Measurements from ENCODE around the gene F2RL3. TPM values are rescaled to one million over a fixed set of nuclear protein-coding genes. Genes with fewer than 3 reads are reported as not detected.

F2RL3 gene
- total and polyA plus RNA-seq, 9 of the 15 experiments (the other 6 are each of a cell fraction or from before 2014, with no cell fraction given) = 1.4 to 27.6 (median 11.9) TPM

DNA sequence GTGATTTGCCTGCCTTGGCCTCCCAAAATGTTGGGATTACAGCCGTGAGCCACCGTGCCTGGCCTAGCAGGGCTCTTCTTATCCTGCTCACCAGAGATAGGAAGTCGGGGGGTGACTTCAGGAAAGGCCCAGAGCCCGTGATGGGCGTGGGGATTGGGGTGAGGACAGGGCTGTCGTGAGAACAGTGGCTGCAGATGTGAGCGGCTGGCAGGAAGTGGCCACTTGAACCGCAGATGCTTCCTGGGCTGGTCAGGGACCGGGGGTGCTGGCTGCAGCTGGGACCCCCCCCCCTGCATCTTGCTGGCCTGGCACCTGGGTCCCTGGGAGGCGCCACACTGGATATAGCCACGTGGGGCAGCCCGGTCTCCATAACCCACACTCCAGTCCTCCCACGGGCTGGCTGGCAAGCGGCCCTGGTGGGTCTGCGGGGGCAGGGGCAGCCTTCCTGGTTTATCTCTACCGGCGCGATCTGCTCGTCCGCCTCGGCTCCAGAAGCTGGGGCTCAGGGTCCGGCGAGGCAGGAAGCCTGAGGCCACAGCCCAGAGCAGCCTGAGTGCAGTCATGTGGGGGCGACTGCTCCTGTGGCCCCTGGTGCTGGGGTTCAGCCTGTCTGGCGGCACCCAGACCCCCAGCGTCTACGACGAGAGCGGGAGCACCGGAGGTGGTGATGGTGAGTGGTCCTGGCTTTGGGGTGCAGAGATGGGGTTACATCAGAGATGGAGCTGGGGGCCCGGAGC, at the start of gene F2RL3 (continued):
- TF ChIP-seq, protein P1, sequence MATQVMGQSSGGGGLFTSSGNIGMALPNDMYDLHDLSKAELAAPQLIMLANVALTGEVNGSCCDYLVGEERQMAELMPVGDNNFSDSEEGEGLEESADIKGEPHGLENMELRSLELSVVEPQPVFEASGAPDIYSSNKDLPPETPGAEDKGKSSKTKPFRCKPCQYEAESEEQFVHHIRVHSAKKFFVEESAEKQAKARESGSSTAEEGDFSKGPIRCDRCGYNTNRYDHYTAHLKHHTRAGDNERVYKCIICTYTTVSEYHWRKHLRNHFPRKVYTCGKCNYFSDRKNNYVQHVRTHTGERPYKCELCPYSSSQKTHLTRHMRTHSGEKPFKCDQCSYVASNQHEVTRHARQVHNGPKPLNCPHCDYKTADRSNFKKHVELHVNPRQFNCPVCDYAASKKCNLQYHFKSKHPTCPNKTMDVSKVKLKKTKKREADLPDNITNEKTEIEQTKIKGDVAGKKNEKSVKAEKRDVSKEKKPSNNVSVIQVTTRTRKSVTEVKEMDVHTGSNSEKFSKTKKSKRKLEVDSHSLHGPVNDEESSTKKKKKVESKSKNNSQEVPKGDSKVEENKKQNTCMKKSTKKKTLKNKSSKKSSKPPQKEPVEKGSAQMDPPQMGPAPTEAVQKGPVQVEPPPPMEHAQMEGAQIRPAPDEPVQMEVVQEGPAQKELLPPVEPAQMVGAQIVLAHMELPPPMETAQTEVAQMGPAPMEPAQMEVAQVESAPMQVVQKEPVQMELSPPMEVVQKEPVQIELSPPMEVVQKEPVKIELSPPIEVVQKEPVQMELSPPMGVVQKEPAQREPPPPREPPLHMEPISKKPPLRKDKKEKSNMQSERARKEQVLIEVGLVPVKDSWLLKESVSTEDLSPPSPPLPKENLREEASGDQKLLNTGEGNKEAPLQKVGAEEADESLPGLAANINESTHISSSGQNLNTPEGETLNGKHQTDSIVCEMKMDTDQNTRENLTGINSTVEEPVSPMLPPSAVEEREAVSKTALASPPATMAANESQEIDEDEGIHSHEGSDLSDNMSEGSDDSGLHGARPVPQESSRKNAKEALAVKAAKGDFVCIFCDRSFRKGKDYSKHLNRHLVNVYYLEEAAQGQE (IDR thresholded peaks at IDR 0.05; ENCODE audit: borderline replicate concordance) = no peak; the same call in 1 of the 2 replicates
- TF ChIP-seq, protein P1 (CRISPR knock-in tag; IDR thresholded peaks at IDR 0.05; ENCODE audit: low read depth) = 0 out of 2 replicates have a peak, but pooled peaks have one; percentile 22
- TF ChIP-seq, protein P2, sequence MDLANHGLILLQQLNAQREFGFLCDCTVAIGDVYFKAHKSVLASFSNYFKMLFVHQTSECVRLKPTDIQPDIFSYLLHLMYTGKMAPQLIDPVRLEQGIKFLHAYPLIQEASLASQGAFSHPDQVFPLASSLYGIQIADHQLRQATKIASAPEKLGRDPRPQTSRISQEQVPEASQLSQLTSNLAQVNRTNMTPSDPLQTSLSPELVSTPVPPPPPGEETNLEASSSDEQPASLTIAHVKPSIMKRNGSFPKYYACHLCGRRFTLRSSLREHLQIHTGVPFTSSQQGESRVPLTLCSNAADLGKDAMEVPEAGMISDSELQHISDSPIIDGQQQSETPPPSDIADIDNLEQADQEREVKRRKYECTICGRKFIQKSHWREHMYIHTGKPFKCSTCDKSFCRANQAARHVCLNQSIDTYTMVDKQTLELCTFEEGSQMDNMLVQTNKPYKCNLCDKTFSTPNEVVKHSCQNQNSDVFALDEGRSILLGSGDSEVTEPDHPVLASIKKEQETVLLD (IDR thresholded peaks at IDR 0.05) = peak; percentile 84
- TF ChIP-seq XRCC3 (IDR thresholded peaks at IDR 0.05) = no peak
- peak; percentile 65; the same call in 1 of the 2 replicates for TF ChIP-seq NFRKB (IDR thresholded peaks at IDR 0.05; ENCODE audit: low read depth)
- no peak for TF ChIP-seq HDAC6 (IDR thresholded peaks at IDR 0.05; ENCODE audit: low read depth, low read length)
- TF ChIP-seq ZFX (CRISPR knock-in tag; IDR thresholded peaks at IDR 0.05) = peak; percentile 74
- TF ChIP-seq GABPA (tag; conservative IDR thresholded peaks at IDR 0.05; ENCODE audit: low read depth) = peak; percentile 69
- TF ChIP-seq, protein P3, sequence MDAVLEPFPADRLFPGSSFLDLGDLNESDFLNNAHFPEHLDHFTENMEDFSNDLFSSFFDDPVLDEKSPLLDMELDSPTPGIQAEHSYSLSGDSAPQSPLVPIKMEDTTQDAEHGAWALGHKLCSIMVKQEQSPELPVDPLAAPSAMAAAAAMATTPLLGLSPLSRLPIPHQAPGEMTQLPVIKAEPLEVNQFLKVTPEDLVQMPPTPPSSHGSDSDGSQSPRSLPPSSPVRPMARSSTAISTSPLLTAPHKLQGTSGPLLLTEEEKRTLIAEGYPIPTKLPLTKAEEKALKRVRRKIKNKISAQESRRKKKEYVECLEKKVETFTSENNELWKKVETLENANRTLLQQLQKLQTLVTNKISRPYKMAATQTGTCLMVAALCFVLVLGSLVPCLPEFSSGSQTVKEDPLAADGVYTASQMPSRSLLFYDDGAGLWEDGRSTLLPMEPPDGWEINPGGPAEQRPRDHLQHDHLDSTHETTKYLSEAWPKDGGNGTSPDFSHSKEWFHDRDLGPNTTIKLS (IDR thresholded peaks at IDR 0.05; ENCODE audit: borderline replicate concordance, low read depth) = no peak
- TF ChIP-seq NFE2L1 (tag; IDR thresholded peaks at IDR 0.05; ENCODE audit: borderline replicate concordance, low read depth) = no peak
- TF ChIP-seq BACH1 (tag; IDR thresholded peaks at IDR 0.05) = peak; percentile 41; the same call in 1 of the 2 replicates
- no peak for TF ChIP-seq ZFP30 (CRISPR knock-in tag; IDR thresholded peaks at IDR 0.05; ENCODE audit: borderline replicate concordance)
- TF ChIP-seq, protein P4, sequence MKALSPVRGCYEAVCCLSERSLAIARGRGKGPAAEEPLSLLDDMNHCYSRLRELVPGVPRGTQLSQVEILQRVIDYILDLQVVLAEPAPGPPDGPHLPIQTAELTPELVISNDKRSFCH (CRISPR knock-in tag; IDR thresholded peaks at IDR 0.05) = no peak
- TF ChIP-seq, protein P4 (tag; IDR thresholded peaks at IDR 0.05) = peak; percentile 75; the same call in 1 of the 2 replicates
- TF ChIP-seq BDP1 (IDR thresholded peaks at IDR 0.05; ENCODE audit: insufficient read depth, insufficient read length) = no peak
- TF ChIP-seq ZNF561 (CRISPR knock-in tag; conservative IDR thresholded peaks at IDR 0.05) = no peak
